SK-N-SH treated with all-trans-retinoic acid at 6 μM for 48 hours (cell line): ENCODE measurements around the gene LEAP2.
A peak's percentile ranks its signal among the peaks of the same experiment; 100 is the strongest.

Experiments used
- ATAC-seq: fragments of 200-7000 bp; cut with Tn5 transposase; 3 replicates; pipeline ENCODE4 v1.9.1; 2020; ENCODE audit warnings: mild to moderate bottlenecking, moderate library complexity
- ARNTL ChIP-seq: fragments of 450-650 bp; formaldehyde crosslinking; IDR thresholded peaks from 2 replicates; pipeline ENCODE4 v1.5.0; 2020; ENCODE audit warnings: low read depth, mild to moderate bottlenecking, moderate library complexity, borderline replicate concordance
- BACH2 ChIP-seq: fragments of 250-450 bp; sonication (Bioruptor Pico); IDR thresholded peaks from 2 replicates; pipeline ENCODE4 v1.9.0; 2021; ENCODE audit warnings: mild to moderate bottlenecking, borderline replicate concordance
- GLIS3 ChIP-seq: fragments of 250-450 bp; sonication (Bioruptor Pico); IDR thresholded peaks from 2 replicates; pipeline ENCODE4 v1.5.0; 2020; ENCODE audit warnings: mild to moderate bottlenecking, moderate library complexity
- PATZ1 ChIP-seq: fragments of 250-450 bp; sonication (Bioruptor Pico); IDR thresholded peaks from 2 replicates; pipeline ENCODE4 v1.8.0; 2020; ENCODE audit warnings: mild to moderate bottlenecking, moderate library complexity, borderline replicate concordance
- POU6F1 ChIP-seq: fragments of 250-450 bp; sonication (Bioruptor Pico); IDR thresholded peaks from 2 replicates; pipeline ENCODE4 v1.8.0; 2021; ENCODE audit warnings: low read depth, mild to moderate bottlenecking, moderate library complexity, borderline replicate concordance
- PPARA ChIP-seq: fragments of 250-450 bp; sonication (Bioruptor Pico); IDR thresholded peaks from 2 replicates; pipeline ENCODE4 v1.5.0; 2020; ENCODE audit warnings: mild to moderate bottlenecking, borderline replicate concordance
- RARB ChIP-seq: fragments of 250-450 bp; sonication (Bioruptor Pico); IDR thresholded peaks from 2 replicates; pipeline ENCODE4 v1.8.0; 2021; ENCODE audit warnings: mild to moderate bottlenecking, moderate library complexity
- SNAI2 ChIP-seq: fragments of 250-450 bp; sonication (Bioruptor Pico); IDR thresholded peaks from 2 replicates; pipeline ENCODE4 v1.5.0; 2020; ENCODE audit warnings: mild to moderate bottlenecking, moderate library complexity
- TCF4 ChIP-seq: fragments of 250-450 bp; sonication (Bioruptor Pico); IDR thresholded peaks from 2 replicates; pipeline ENCODE4 v1.8.0; 2021; ENCODE audit warnings: mild to moderate bottlenecking, moderate library complexity, borderline replicate concordance
- ZC3H10 ChIP-seq: fragments of 250-450 bp; sonication (Bioruptor Pico); IDR thresholded peaks from 2 replicates; pipeline ENCODE4 v1.5.1; 2021; ENCODE audit warnings: mild to moderate bottlenecking, moderate library complexity
- ZFP3 ChIP-seq: fragments of 250-450 bp; sonication (Bioruptor Pico); IDR thresholded peaks from 2 replicates; pipeline ENCODE4 v1.5.0; 2020; ENCODE audit warnings: mild to moderate bottlenecking, moderate library complexity
- ZFP30 ChIP-seq: fragments of 450-650 bp; formaldehyde crosslinking; IDR thresholded peaks from 2 replicates; pipeline ENCODE4 v1.5.0; 2022; ENCODE audit warnings: mild to moderate bottlenecking, moderate library complexity
- ZNF565 ChIP-seq: fragments of 450-650 bp; formaldehyde crosslinking; conservative IDR thresholded peaks from 2 replicates; pipeline ENCODE4 v1.5.0; 2020; ENCODE audit warnings: low read depth, mild to moderate bottlenecking, moderate library complexity
- ZNF8 ChIP-seq: fragments of 450-650 bp; formaldehyde crosslinking; IDR thresholded peaks from 2 replicates; pipeline ENCODE4 v1.5.0; 2020; ENCODE audit warnings: mild to moderate bottlenecking, moderate library complexity
- TF ChIP-seq, protein P1 (sequence below): fragments of 250-450 bp; sonication (Bioruptor Pico); IDR thresholded peaks from 2 replicates; pipeline ENCODE4 v1.5.1; 2021; ENCODE audit warnings: mild to moderate bottlenecking, moderate library complexity
- TF ChIP-seq, protein P2 (sequence below): fragments of 250-450 bp; sonication (Bioruptor Pico); IDR thresholded peaks from 2 replicates; pipeline ENCODE4 v1.5.0; 2020; ENCODE audit warnings: mild to moderate bottlenecking, moderate library complexity

Gene LEAP2

GRCh38 chr5:132838516-132839282 lies 34.8 kb upstream of the LEAP2 start:
- ATAC-seq: no peak

DNA sequence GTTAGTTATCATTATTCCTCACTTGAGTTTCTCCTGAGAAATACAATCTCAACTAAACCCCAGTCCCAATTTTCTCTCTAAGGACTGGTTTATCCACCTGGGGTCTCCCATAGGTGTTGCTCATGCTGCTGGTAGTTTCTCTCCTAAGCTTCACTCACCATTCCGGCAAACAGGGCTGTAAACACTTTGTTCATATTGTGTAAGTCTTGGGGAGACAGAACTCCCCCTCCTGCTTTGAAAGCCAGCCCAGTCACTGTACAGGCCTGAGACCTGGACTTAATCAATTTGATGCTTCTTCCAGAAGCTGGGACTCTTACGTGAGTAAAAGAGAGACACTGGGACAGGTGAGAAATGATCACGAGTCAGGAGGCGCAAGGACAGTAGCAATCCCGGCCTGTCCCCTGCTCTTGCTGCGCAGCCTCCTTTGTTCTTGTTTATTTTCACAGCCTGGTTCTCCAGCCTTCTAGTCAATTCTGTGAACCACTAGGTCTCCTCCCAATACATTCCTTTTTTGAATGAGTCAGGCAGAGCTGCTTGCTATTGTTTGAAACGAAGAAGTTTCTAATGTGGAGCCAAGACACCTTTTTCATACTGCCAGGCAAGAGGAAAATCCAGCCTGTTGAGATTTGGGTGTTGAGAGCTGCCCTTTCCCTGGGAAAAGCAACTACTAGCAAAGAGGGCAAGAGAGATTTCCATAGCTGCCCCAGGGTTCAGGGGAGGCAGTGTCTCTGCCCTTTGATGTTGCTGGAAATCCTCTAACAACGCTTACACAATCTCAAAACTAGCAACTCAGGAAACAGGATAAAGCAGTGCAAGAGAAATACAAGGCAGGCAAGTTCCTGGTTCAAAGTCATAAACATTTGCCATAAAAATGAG lies 33.8 kb upstream of the LEAP2 start:
- TF ChIP-seq SNAI2 (CRISPR knock-in tag) (no peak), BACH2 (CRISPR knock-in tag) (no peak), PPARA (CRISPR knock-in tag) (no peak), GLIS3 (CRISPR knock-in tag) (no peak), TCF4 (no peak), ARNTL (CRISPR knock-in tag) (no peak), ZNF565 (CRISPR knock-in tag) (no peak), POU6F1 (CRISPR knock-in tag) (no peak), ZNF8 (CRISPR knock-in tag) (no peak)
- 0 out of 3 replicates have a peak, but pooled peaks have one; percentile 32 for ATAC-seq

More at GRCh38 chr5:132838516-132839282, 34.8 kb upstream of the LEAP2 start:
- TF ChIP-seq RARB (no peak), BACH2 (CRISPR knock-in tag) (no peak), ZFP30 (no peak), PPARA (CRISPR knock-in tag) (no peak), ZC3H10 (CRISPR knock-in tag) (no peak), ZNF8 (CRISPR knock-in tag) (no peak), ZFP3 (CRISPR knock-in tag) (no peak), PATZ1 (CRISPR knock-in tag) (no peak), POU6F1 (CRISPR knock-in tag) (no peak)
- TF ChIP-seq, protein P1, sequence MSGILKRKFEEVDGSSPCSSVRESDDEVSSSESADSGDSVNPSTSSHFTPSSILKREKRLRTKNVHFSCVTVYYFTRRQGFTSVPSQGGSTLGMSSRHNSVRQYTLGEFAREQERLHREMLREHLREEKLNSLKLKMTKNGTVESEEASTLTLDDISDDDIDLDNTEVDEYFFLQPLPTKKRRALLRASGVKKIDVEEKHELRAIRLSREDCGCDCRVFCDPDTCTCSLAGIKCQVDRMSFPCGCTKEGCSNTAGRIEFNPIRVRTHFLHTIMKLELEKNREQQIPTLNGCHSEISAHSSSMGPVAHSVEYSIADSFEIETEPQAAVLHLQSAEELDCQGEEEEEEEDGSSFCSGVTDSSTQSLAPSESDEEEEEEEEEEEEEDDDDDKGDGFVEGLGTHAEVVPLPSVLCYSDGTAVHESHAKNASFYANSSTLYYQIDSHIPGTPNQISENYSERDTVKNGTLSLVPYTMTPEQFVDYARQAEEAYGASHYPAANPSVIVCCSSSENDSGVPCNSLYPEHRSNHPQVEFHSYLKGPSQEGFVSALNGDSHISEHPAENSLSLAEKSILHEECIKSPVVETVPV (CRISPR knock-in tag): no peak
- TF ChIP-seq, protein P2, sequence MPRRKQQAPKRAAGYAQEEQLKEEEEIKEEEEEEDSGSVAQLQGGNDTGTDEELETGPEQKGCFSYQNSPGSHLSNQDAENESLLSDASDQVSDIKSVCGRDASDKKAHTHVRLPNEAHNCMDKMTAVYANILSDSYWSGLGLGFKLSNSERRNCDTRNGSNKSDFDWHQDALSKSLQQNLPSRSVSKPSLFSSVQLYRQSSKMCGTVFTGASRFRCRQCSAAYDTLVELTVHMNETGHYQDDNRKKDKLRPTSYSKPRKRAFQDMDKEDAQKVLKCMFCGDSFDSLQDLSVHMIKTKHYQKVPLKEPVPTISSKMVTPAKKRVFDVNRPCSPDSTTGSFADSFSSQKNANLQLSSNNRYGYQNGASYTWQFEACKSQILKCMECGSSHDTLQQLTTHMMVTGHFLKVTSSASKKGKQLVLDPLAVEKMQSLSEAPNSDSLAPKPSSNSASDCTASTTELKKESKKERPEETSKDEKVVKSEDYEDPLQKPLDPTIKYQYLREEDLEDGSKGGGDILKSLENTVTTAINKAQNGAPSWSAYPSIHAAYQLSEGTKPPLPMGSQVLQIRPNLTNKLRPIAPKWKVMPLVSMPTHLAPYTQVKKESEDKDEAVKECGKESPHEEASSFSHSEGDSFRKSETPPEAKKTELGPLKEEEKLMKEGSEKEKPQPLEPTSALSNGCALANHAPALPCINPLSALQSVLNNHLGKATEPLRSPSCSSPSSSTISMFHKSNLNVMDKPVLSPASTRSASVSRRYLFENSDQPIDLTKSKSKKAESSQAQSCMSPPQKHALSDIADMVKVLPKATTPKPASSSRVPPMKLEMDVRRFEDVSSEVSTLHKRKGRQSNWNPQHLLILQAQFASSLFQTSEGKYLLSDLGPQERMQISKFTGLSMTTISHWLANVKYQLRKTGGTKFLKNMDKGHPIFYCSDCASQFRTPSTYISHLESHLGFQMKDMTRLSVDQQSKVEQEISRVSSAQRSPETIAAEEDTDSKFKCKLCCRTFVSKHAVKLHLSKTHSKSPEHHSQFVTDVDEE (CRISPR knock-in tag): no peak
- TF ChIP-seq, all 23 proteins: peak for 0

- no peak for ATAC-seq
- TF ChIP-seq GLIS3 (CRISPR knock-in tag) (no peak), PATZ1 (CRISPR knock-in tag) (no peak)
Measured at GRCh38 chr5:132840313-132840712, 33.2 kb upstream of the LEAP2 start.
